GM12878 (cell line): ENCODE data around the gene ISL1. TPM values are rescaled to one million over a fixed set of nuclear protein-coding genes. Genes with fewer than 3 reads are reported as not detected.

Experiments used
- ATAC-seq: fragments of 200-7000 bp; cut with Tn5 transposase; 3 replicates; pipeline ENCODE4 v1.9.1; 2020; ENCODE audit warnings: mild to moderate bottlenecking, moderate library complexity
- BruUV-seq: library from RNA; stranded (reverse); fragments of 400-500 nt; replicated peaks from 2 replicates; lab custom pipeline; 2021; lab: Mats Ljungman, UMichigan
- CTCF ChIA-PET: fragments of 300-600 bp; sonication (Branson Sonifier 250); formaldehyde crosslinking; extraction: SDS; loops from one replicate; lab custom pipeline; 2021; ENCODE audit warnings: inconsistent platforms; lab: Yijun Ruan, JAX
- POLR2A ChIA-PET: fragments of 350-600 bp; formaldehyde crosslinking; extraction: SDS; loops from one replicate; lab custom pipeline; 2021; ENCODE audit warnings: inconsistent platforms; lab: Charles Lee
- RAD21 ChIA-PET: fragments of 300-600 bp; sonication (Branson Sonifier 250); formaldehyde crosslinking; loops from one replicate; lab custom pipeline; 2023; ENCODE audit warnings: antibody characterized with exemption; ENCODE audit not compliant: unreplicated experiment; lab: Charles Lee
- SMC1A ChIA-PET: fragments of 300-600 bp; sonication (Branson Sonifier 250); formaldehyde crosslinking; loops from one replicate; lab custom pipeline; 2023; ENCODE audit not compliant: unreplicated experiment, uncharacterized antibody; lab: Charles Lee
- DNase-seq: peaks from one replicate; pipeline ENCODE4 v3.0.0-alpha.2; 2011; ENCODE audit warnings: low read depth, low spot score
- FAIRE-seq: peaks from 3 replicates; lab custom pipeline; 2011; peaks lifted over from hg19 to GRCh38; lab: Jason Lieb, UNC
- H2AFZ ChIP-seq: 2 replicates; pipeline ENCODE4 v1.6.0; 2011; ENCODE audit warnings: low read depth, low read length, control low read depth; ENCODE audit not compliant: control insufficient read depth
- H3K27ac ChIP-seq: 2 replicates; pipeline ENCODE4 v1.5.1; 2011; ENCODE audit warnings: control low read depth; ENCODE audit not compliant: control insufficient read depth, insufficient read depth
- H3K27me3 ChIP-seq, 2 experiments: replicated peaks in 1 of 2; 2 replicates each; pipeline versions ENCODE4 v1.6.0 to v1.6.1; 2011; ENCODE audit warnings: low read length in 1 of 2; ENCODE audit not compliant: control insufficient read depth in 2 of 2, insufficient read depth in 2 of 2
- H3K36me3 ChIP-seq, 2 experiments: 2 replicates each; pipeline ENCODE4 v1.5.1; 2011; ENCODE audit warnings: low read length in 1 of 2; ENCODE audit not compliant: control insufficient read depth in 2 of 2, insufficient read depth in 2 of 2
- H3K4me1 ChIP-seq: 2 replicates; pipeline ENCODE4 v1.6.1; 2011; ENCODE audit warnings: mild to moderate bottlenecking, low read length, moderate library complexity, mixed read lengths; ENCODE audit not compliant: control insufficient read depth, insufficient read depth
- H3K4me2 ChIP-seq: 2 replicates; pipeline ENCODE4 v1.6.0; 2011; ENCODE audit warnings: control low read depth; ENCODE audit not compliant: control insufficient read depth, insufficient read depth
- H3K4me3 ChIP-seq: fragments of 200-600 bp; sonication (generic); 2 replicates; pipeline ENCODE4 v1.5.1; 2016
- H3K79me2 ChIP-seq: 2 replicates; pipeline ENCODE4 v1.6.0; 2011; ENCODE audit warnings: low read length; ENCODE audit not compliant: control insufficient read depth, insufficient read depth
- H3K9ac ChIP-seq: 2 replicates; pipeline ENCODE4 v1.8.0; 2011; ENCODE audit warnings: low read length, control low read depth, mixed read lengths; ENCODE audit not compliant: control insufficient read depth, insufficient read depth
- H3K9me3 ChIP-seq: replicated peaks from 3 replicates; pipeline ENCODE4 v1.5.1; 2011; ENCODE audit warnings: mild to moderate bottlenecking, low read length; ENCODE audit not compliant: control insufficient read depth, insufficient read depth
- H4K20me1 ChIP-seq: 2 replicates; pipeline ENCODE4 v1.6.0; 2011; ENCODE audit not compliant: control insufficient read depth, insufficient read depth
- ASH2L ChIP-seq: fragments of 300-600, 200-600 bp; sonication (generic); IDR thresholded peaks from 2 replicates; pipeline ENCODE4 v1.6.1; 2017; ENCODE audit warnings: low read depth, mild to moderate bottlenecking, borderline replicate concordance
- RAD21 ChIP-seq: IDR thresholded peaks from 2 replicates; pipeline ENCODE4 v1.6.1; 2011; ENCODE audit warnings: mild to moderate bottlenecking, low read depth, low read length, moderate library complexity; ENCODE audit not compliant: insufficient read depth
- SMC3 ChIP-seq: IDR thresholded peaks from 2 replicates; pipeline ENCODE4 v1.6.1; 2011; ENCODE audit warnings: low read length, improper control_type of control experiment, borderline replicate concordance
- WGBS: methylation state at CpG from one replicate; pipeline ENCODE4 v1.1.6; 2016; ENCODE audit warnings: low lambda C conversion rate; ENCODE audit not compliant: insufficient replicate concordance, insufficient coverage; ENCODE audit errors: missing lambda C conversion rate; 5-methylcytosine and 5-hydroxymethylcytosine counted together
- in situ Hi-C: fragments of 300-500 bp; cut with MboI; formaldehyde crosslinking; loops from 9 replicates; pipeline ENCODE4 v1.14.3; 2018; ENCODE audit warnings: mixed read lengths
- intact Hi-C: fragments of 100-400 bp; cut with micrococcal nuclease; formaldehyde crosslinking; loops from one replicate; pipeline ENCODE4 v1.14.2; 2022; ENCODE audit not compliant: unreplicated experiment
- polyA plus RNA-seq, 11 experiments: library from polyadenylated mRNA; depleted of rRNA in 4 of 11; unstranded in 6 of 11; stranded (reverse) in 5 of 11; fragments of >200 nt; fragmentation: Nextera tagmentation in 4 of 11; fragmentation: Illumina TruSeq in 1 of 11; extraction: Ambion mirVana in 4 of 11; extraction: Trizol in 1 of 11; gene quantifications; 1 replicate in 1 of 11; 2 replicates in 10 of 11; pipeline versions ENCODE4 v1.2.1 to v1.2.3, GENCODE V29; 2011 to 2016; ENCODE audit warnings: inconsistent platforms in 2 of 11, missing spikeins in 2 of 11, low read depth in 1 of 11
- total RNA-seq, 4 experiments: library from RNA; depleted of rRNA in 3 of 4; stranded (reverse); fragments of >200 nt in 3 of 4; fragmentation: Illumina TruSeq in 1 of 4; extraction: Trizol in 1 of 4; gene quantifications; 2 replicates each; pipeline versions ENCODE4 v1.2.1 to v1.2.3, GENCODE V29; 2013 to 2021
- TF ChIP-seq, protein P1 (sequence below), 3 experiments: IDR thresholded peaks in 2 of 3; conservative IDR thresholded peaks in 1 of 3; 2 replicates each; pipeline ENCODE4 v1.5.1; 2011; ENCODE audit warnings: low read depth in 3 of 3, low read length in 3 of 3, mild to moderate bottlenecking in 3 of 3, control low read depth in 2 of 3, moderate library complexity in 2 of 3, inconsistent platforms in 1 of 3, mixed read lengths in 1 of 3; ENCODE audit not compliant: control insufficient read depth in 2 of 3, insufficient read depth in 1 of 3; ENCODE audit errors: extremely low read depth in 1 of 3

ISL1 gene
- total and polyA plus RNA-seq, 10 of the 15 experiments (the other 5 are each of a cell fraction or from before 2014, with no cell fraction given) = 0.08 TPM; not detected in 9

DNA sequence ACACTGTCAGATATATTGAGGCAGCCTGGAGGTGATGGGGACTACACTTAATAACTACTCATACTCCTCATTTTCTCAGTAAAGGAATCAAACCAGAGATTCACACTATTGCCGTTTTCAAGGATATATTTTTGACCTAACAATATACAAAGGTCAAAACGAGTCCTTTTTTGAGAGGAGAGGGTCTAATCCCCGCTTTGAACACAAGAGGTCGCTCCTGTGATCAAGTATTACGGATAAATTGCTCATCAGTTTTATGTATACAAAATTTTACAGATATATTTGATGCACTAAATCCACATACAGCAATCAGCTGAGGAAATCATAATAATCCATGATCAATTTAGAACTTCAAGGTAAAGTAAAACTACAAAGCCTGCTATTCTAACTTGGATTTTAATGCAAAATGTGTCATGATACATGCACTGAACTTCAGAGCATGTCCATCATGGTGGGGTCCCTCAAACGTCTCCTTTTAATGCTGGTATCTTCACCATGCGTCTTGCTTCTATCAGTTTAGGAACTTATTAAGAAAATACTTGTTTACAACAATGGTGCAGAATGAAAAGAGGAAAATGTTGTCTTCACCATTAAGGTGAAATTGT, 2.5 kb upstream of the ISL1 start:
- CTCF ChIA-PET = interaction anchor here (0.6 to 1.4 kb wide), 7 partner anchors 27 to 975 kb away, joined by 3 to 5 read pairs (median 3); no protein-coding TSS in a partner anchor

More for the DNA sequence above, 2.5 kb upstream of the ISL1 start:
- ATAC-seq (peak; percentile 54), DNase-seq (no peak), FAIRE-seq (no peak)
- no peak overlapping the region for H3K4me2 ChIP-seq
- no peak overlapping the region for H3K4me3 ChIP-seq
- no peak overlapping the region for H3K9ac ChIP-seq
- ChIA-PET POLR2A (no interaction called here), SMC1A (interaction anchor here (0.8 kb wide), 1 partner anchor 810 kb away, joined by 3 read pairs; no protein-coding TSS in a partner anchor), RAD21 (interaction anchor here (0.9 kb wide), 1 partner anchor 417 kb away, joined by 3 read pairs; no protein-coding TSS in a partner anchor)
- TF ChIP-seq SMC3 = peak; percentile 50; the same call in 1 of the 2 replicates
- TF ChIP-seq, protein P1, sequence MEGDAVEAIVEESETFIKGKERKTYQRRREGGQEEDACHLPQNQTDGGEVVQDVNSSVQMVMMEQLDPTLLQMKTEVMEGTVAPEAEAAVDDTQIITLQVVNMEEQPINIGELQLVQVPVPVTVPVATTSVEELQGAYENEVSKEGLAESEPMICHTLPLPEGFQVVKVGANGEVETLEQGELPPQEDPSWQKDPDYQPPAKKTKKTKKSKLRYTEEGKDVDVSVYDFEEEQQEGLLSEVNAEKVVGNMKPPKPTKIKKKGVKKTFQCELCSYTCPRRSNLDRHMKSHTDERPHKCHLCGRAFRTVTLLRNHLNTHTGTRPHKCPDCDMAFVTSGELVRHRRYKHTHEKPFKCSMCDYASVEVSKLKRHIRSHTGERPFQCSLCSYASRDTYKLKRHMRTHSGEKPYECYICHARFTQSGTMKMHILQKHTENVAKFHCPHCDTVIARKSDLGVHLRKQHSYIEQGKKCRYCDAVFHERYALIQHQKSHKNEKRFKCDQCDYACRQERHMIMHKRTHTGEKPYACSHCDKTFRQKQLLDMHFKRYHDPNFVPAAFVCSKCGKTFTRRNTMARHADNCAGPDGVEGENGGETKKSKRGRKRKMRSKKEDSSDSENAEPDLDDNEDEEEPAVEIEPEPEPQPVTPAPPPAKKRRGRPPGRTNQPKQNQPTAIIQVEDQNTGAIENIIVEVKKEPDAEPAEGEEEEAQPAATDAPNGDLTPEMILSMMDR (IDR thresholded peaks at IDR 0.05 in 2 of 3, conservative IDR thresholded peaks at IDR 0.05 in 1 of 3; ENCODE audit: control insufficient read depth in 2 of 3, extremely low read depth in 1 of 3, insufficient read depth in 1 of 3, low read depth in 3 of 3, low read length in 3 of 3) = peak; percentile 53 to 58 (median 53)
- TF ChIP-seq ASH2L = no peak
- peak; percentile 34; the same call in 1 of the 2 replicates for TF ChIP-seq RAD21
- no peak overlapping the region for H3K27ac ChIP-seq
- H3K4me1 ChIP-seq = no peaks in the 10 kb centered on the region
- no peaks in the 10 kb centered on the region for H4K20me1 ChIP-seq
- no peak overlapping the region for H2AFZ ChIP-seq
- no TSS peak for BruUV-seq
- 1% methylated on average over 7 of the region's 7 CpGs for WGBS
- intact Hi-C loops (loop anchor here (2.0 to 10.0 kb wide), 4 partner anchors 580 to 1277 kb away; no protein-coding TSS in a partner anchor), in situ Hi-C loops (loop anchor here (10.0 to 25.0 kb wide), 2 partner anchors 416 to 1282 kb away; no protein-coding TSS in a partner anchor)
- H3K79me2 ChIP-seq = no peaks in the 10 kb centered on the region
- peaks cover 6 to 17% of the 10 kb centered on the region in 2 experiments for H3K27me3 ChIP-seq
- no peaks in the 10 kb centered on the region; the same call in 2 of the 3 replicates for H3K9me3 ChIP-seq
- H3K36me3 ChIP-seq = no peaks in the 10 kb centered on the region
